ENCODE data around the gene PDE6B. TPM values are rescaled to one million over a fixed set of nuclear protein-coding genes. Genes with fewer than 3 reads are reported as not detected.
"Not testable (repeated sequence)": the region's sequence is repeated elsewhere in the genome, so short reads cannot be mapped to it uniquely, and the experiment has no call there.

PDE6B gene
- total and polyA plus RNA-seq, 2 donors = 7.7 to 22.5 TPM

DNA sequence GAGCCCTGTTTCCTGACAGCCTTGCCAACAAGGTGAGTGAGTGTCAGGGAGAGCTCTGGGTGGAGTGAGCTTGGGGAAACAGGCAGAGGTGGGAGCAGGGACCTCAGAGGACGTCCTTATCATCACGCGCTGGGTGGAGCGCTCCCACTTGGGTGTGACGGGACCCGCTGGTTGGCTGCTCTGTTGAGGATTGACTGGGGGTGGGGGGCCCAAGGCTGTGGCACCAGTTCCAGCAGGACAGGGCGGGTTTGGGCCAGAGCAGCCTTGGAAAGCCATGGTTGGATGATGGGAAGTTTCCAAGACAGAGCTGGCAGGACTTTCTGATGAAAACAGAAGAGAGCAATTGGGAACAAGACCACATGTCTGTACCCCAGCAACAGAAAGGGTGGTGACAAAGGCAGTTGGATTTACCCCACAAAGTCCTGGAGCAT is 77.3 kb downstream of the PDE6B start:
- no peaks in the 10 kb centered on the region for H3K36me3 ChIP-seq (ENCODE audit: control insufficient read depth in 2 of 2, insufficient read depth in 2 of 2, low read length in 1 of 2)
- DNase-seq (ENCODE audit: low read depth in 6 of 9, low spot score in 9 of 9) = no peak
- H3K4me1 ChIP-seq (ENCODE audit: control insufficient read depth in 2 of 2, insufficient read depth in 2 of 2, low read length in 2 of 2) = peaks cover 7 to 12% of the 10 kb centered on the region in 2 donors
- WGBS = 95% methylated on average over 7 of the region's 7 CpGs
- no peaks in the 10 kb centered on the region for H3K9me3 ChIP-seq (ENCODE audit: control insufficient read depth in 2 of 2, insufficient read depth in 1 of 2, low read length in 1 of 2)
- peaks cover 0 to 5% of the 10 kb centered on the region in 2 donors for H3K27me3 ChIP-seq (ENCODE audit: control insufficient read depth in 2 of 2, insufficient read depth in 1 of 2, low read length in 1 of 2)
- H3K27ac ChIP-seq (ENCODE audit: low read depth in 1 of 2, low read length in 1 of 2) = no peak overlapping the region
- no peak overlapping the region for H3K4me3 ChIP-seq (ENCODE audit: low read length in 2 of 2)

DNA sequence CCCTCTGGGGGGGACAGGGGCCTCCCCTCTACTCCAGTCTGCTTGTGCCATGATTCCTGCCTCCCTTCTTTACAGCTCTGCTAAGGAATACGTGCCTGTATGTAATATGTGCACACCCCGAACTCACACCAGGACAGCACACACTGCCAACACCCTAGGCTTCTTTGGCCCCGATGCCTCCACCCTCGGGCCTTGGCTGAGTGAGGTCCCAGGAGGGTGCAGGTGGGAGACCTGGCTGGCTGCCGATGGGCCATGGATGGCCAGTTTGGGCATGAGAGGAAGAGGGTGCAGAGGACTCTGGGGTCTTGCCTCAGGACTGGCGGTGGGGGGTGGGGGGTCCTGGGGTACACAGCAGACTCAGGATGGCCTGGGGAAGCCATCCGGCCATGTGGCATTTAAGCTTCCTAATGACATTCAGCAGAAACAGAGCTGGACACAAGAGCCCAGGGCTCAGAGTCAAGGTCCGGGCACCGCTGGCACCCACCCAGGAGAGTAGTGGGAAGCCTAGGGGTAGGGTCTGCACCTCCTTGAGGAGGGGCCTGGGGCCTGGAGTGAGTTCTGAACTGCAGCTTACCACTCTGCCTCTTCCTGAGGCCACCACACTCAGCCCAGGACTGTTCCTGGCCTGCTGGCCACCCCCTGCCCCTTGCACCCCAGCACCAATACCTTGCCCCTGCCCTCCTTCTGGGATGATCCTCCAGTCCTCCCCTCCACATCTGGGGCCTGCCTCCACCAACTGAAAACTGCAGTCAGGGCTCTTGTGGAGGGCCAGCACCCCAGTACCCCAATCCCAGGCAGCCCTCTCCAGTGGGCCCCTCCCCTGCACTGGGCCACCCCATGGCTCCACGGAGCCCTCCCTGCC is 78.2 kb downstream of the PDE6B start:
- H3K27me3 ChIP-seq (ENCODE audit: control insufficient read depth in 2 of 2, insufficient read depth in 1 of 2, low read length in 1 of 2) = peaks cover 0 to 5% of the 10 kb centered on the region in 2 donors
- 95% methylated on average over 10 of the region's 10 CpGs for WGBS
- DNase-seq (ENCODE audit: low read depth in 6 of 9, low spot score in 9 of 9) = no peak
- no peak overlapping the region for H3K4me3 ChIP-seq (ENCODE audit: low read length in 2 of 2)
- H3K36me3 ChIP-seq (ENCODE audit: control insufficient read depth in 2 of 2, insufficient read depth in 2 of 2, low read length in 1 of 2) = no peaks in the 10 kb centered on the region
- H3K27ac ChIP-seq (ENCODE audit: low read depth in 1 of 2, low read length in 1 of 2) = no peak overlapping the region
- H3K9me3 ChIP-seq (ENCODE audit: control insufficient read depth in 2 of 2, insufficient read depth in 1 of 2, low read length in 1 of 2) = peaks cover 0 to 3% of the 10 kb centered on the region in 2 donors
- peaks cover 10 to 12% of the 10 kb centered on the region in 2 donors for H3K4me1 ChIP-seq (ENCODE audit: control insufficient read depth in 2 of 2, insufficient read depth in 2 of 2, low read length in 2 of 2)

DNA sequence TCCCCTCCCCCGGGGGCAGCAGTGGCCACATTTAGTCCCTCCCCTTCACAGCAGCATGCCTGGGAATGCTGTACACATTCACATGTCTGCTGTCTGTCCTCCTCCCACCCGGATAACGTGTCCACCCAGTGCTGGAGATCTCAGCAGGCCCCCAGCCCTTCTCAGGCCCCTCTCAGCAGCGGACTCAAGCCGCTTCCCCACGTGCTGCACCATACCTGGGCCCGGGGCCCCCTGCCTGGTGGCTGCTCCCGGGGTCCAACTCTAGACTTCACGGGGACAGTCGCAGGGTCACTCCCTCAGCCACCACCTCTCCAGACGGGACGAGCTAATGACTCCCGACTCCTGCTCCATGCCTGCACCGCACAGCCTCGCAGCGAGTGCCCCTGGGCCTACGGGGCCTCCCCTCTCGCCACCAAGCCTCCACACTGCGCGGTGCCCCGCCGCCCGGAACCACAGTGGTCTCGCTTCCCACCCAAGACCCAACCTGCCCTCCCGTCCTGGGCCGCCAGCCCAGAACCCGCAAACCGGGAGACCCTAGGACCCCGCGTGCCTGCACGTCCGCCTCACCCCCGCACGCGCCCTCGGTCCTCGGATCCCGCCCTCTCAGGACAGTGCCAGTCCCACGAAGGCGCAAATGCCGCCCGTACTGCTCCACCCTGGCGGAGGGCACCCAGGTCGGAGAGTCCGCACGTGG is 79.0 kb downstream of the PDE6B start:
- H3K27ac ChIP-seq (ENCODE audit: low read depth in 1 of 2, low read length in 1 of 2) = no peak overlapping the region
- WGBS = 96% methylated on average over 46 of the region's 46 CpGs
- peaks cover 0 to 2% of the 10 kb centered on the region in 2 donors for H3K36me3 ChIP-seq (ENCODE audit: control insufficient read depth in 2 of 2, insufficient read depth in 2 of 2, low read length in 1 of 2)
- peaks cover 10 to 12% of the 10 kb centered on the region in 2 donors for H3K4me1 ChIP-seq (ENCODE audit: control insufficient read depth in 2 of 2, insufficient read depth in 2 of 2, low read length in 2 of 2)
- H3K4me3 ChIP-seq (ENCODE audit: low read length in 2 of 2) = no peak overlapping the region
- peaks cover 0 to 4% of the 10 kb centered on the region in 2 donors for H3K9me3 ChIP-seq (ENCODE audit: control insufficient read depth in 2 of 2, insufficient read depth in 1 of 2, low read length in 1 of 2)
- no peak for DNase-seq (ENCODE audit: low read depth in 6 of 9, low spot score in 9 of 9)
- peaks cover 0 to 5% of the 10 kb centered on the region in 2 donors for H3K27me3 ChIP-seq (ENCODE audit: control insufficient read depth in 2 of 2, insufficient read depth in 1 of 2, low read length in 1 of 2)

DNA sequence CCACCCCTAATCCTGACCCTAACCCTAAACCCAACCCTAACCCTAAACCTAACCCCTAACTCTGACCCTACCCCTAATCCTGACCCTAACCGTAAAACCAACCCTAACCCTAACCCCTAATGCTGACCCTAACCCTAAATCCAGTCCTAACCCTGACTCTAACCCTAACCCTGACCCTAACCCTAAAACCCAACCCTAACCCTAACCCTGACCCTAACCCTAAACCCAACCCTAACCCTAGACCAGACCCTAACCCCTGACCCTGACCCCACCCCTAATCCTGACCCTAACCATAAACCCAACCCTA is 79.6 kb downstream of the PDE6B start:
- WGBS = 98% methylated on average over 1 of the region's 1 CpG
- Histone ChIP-seq H3K4me1 (ENCODE audit: control insufficient read depth in 2 of 2, insufficient read depth in 2 of 2, low read length in 2 of 2) (peaks cover 10 to 12% of the 10 kb centered on the region in 2 donors), H3K36me3 (ENCODE audit: control insufficient read depth in 2 of 2, insufficient read depth in 2 of 2, low read length in 1 of 2) (peaks cover 0 to 5% of the 10 kb centered on the region in 2 donors), H3K27ac (ENCODE audit: low read depth in 1 of 2, low read length in 1 of 2) (no peak overlapping the region), H3K4me3 (ENCODE audit: low read length in 2 of 2) (peak overlapping the region in 1 of 2 donors; percentile 99), H3K27me3 (ENCODE audit: control insufficient read depth in 2 of 2, insufficient read depth in 1 of 2, low read length in 1 of 2) (peaks cover 0 to 5% of the 10 kb centered on the region in 2 donors), H3K9me3 (ENCODE audit: control insufficient read depth in 2 of 2, insufficient read depth in 1 of 2, low read length in 1 of 2) (peaks cover 0 to 4% of the 10 kb centered on the region in 2 donors)
- DNase-seq (ENCODE audit: low read depth in 6 of 9, low spot score in 9 of 9) = no peak

DNA sequence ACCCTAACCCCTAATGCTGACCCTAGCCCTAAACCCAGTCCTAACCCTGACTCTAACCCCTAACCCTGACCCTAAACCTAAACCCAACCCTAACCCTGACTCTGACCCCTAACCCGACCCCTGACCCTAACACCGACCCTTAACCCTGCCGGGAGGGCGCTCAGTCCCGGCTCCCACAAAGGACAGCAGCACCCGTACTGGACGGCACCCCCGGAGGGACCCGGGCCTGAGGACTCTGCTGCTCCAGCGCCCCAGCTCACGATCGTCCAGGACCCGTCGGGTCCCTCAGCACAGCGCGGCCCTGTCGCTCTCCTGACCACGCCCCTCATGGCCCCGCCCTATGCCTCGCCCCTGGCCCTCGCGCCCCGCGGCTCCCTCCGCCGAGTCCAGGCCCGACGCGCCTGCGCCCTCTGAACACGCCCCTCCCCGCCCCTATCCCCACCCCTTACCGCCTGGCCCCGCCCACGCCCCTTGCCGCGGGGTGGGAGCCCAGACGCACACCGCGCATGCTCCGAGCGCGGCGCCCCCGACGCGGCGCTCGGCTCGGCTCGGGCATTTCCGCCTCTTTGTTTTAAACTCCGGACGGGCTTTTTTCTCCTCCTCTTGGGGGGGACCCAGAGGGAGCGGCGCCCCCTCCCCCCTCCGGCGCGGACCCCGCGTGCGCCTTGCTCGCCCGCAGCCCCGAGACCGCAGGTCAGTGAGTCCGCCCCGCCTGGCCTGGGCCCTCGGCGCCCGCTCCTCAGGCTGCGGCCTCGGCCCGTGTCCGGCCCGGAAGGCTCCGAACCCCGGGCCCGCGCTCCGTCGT is 80.1 kb downstream of the PDE6B start, which contains the start of gene PCGF3:
Gene PCGF3 (plus strand): TSS at position 555 of the 805 bp plus-strand sequence. CDS start 27,849 bp downstream, outside the sequence.
- peak within 1 kb of the TSS; percentile 92 to 99 for H3K4me3 ChIP-seq (ENCODE audit: low read length in 2 of 2)
- peaks cover 3 to 9% of the 10 kb centered on the region in 2 donors for H3K36me3 ChIP-seq (ENCODE audit: control insufficient read depth in 2 of 2, insufficient read depth in 2 of 2, low read length in 1 of 2)
- H3K27ac ChIP-seq (ENCODE audit: low read depth in 1 of 2, low read length in 1 of 2) = peak within 1 kb of the TSS; percentile 32 to 83
- DNase-seq (ENCODE audit: low read depth in 6 of 9, low spot score in 9 of 9) = peak; percentile 46 to 95 (median 87)
- WGBS = 2% methylated on average over 82 of the region's 82 CpGs
- peaks cover 0 to 4% of the 10 kb centered on the region in 2 donors for H3K9me3 ChIP-seq (ENCODE audit: control insufficient read depth in 2 of 2, insufficient read depth in 1 of 2, low read length in 1 of 2)
- peaks cover 0 to 5% of the 10 kb centered on the region in 2 donors for H3K27me3 ChIP-seq (ENCODE audit: control insufficient read depth in 2 of 2, insufficient read depth in 1 of 2, low read length in 1 of 2)
- H3K4me1 ChIP-seq (ENCODE audit: control insufficient read depth in 2 of 2, insufficient read depth in 2 of 2, low read length in 2 of 2) = peaks cover 10 to 12% of the 10 kb centered on the region in 2 donors

DNA sequence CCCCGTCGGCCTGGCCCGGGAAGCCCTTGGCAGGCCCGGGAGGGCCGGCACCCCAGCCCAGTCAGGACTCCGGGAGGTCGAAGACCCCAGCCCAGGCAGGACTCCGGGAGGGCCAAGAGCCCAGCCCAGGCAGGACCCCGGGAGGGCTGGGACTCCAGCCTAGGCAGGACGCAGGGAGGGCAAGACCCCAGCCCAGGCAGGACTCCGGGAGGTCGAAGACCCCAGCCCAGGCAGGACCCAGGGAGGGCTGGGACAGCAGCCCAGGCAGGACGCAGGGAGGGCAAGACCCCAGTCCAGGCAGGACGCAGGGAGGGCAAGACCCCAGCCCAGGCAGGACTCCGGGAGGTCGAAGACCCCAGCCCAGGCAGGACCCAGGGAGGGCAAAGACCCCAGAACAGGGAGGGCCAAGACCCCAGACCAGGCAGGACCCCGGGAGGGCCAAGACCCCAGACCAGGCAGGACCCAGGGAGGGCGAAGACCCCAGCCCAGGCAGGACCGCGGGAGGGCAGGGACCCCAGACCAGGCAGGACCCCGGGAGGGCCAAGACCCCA is 80.8 kb downstream of the PDE6B start:
- peak overlapping the region; percentile 92 to 99 for H3K4me3 ChIP-seq (ENCODE audit: low read length in 2 of 2)
- DNase-seq (ENCODE audit: low read depth in 6 of 9, low spot score in 9 of 9); H3K27me3 ChIP-seq (ENCODE audit: control insufficient read depth in 2 of 2, insufficient read depth in 1 of 2, low read length in 1 of 2); H3K9me3 ChIP-seq (ENCODE audit: control insufficient read depth in 2 of 2, insufficient read depth in 1 of 2, low read length in 1 of 2); H3K36me3 ChIP-seq (ENCODE audit: control insufficient read depth in 2 of 2, insufficient read depth in 2 of 2, low read length in 1 of 2): not testable (repeated sequence)
- 5% methylated on average over 21 of the region's 21 CpGs for WGBS
- H3K4me1 ChIP-seq (ENCODE audit: control insufficient read depth in 2 of 2, insufficient read depth in 2 of 2, low read length in 2 of 2) = peaks cover 10 to 12% of the 10 kb centered on the region in 2 donors
- H3K27ac ChIP-seq (ENCODE audit: low read depth in 1 of 2, low read length in 1 of 2) = peak overlapping the region; percentile 32 to 83

DNA sequence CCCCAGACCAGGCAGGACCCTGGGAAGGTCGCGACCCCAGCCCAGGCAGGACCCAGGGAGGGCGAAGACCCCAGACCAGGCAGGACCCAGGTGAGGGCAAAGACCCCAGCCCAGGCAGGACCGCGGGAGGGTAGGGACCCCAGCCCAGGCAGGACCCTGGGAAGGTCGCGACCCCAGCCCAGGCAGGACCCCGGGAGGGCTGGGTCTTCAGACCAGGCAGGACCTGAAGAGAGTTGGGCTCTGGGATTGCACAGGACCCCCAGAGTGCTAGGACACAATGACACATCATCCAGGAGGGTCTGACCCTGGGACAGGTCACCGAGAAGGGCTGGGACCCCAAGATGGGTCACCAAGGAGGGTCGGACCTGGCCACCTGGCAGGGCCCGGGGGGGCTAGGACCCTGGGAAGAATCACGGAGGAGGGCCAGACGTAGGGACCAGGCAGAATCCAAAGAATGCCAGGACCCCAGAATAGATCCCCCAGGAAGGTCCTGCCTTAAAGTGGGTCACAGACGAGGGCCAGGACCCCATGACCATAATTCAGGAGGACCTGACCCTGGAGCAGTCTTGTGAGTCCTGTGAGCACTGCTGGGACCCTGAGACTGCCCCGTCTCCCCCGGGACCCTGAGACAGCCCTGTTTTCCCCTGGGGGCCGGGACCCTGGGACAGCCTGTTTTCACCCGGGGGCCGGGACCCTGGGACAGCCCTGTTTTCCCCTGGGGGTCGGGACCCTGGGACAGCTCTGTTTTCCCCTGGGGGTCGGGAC is 81.6 kb downstream of the PDE6B start:
- WGBS = 76% methylated on average over 19 of the region's 21 CpGs
- peaks cover 0 to 5% of the 10 kb centered on the region in 2 donors for H3K27me3 ChIP-seq (ENCODE audit: control insufficient read depth in 2 of 2, insufficient read depth in 1 of 2, low read length in 1 of 2)
- DNase-seq (ENCODE audit: low read depth in 6 of 9, low spot score in 9 of 9) = no peak
- no peak overlapping the region for H3K27ac ChIP-seq (ENCODE audit: low read depth in 1 of 2, low read length in 1 of 2)
- H3K4me3 ChIP-seq (ENCODE audit: low read length in 2 of 2) = peak overlapping the region; percentile 38 to 92
- peaks cover 0 to 4% of the 10 kb centered on the region in 2 donors for H3K9me3 ChIP-seq (ENCODE audit: control insufficient read depth in 2 of 2, insufficient read depth in 1 of 2, low read length in 1 of 2)
- peaks cover 10 to 12% of the 10 kb centered on the region in 2 donors for H3K4me1 ChIP-seq (ENCODE audit: control insufficient read depth in 2 of 2, insufficient read depth in 2 of 2, low read length in 2 of 2)
- H3K36me3 ChIP-seq (ENCODE audit: control insufficient read depth in 2 of 2, insufficient read depth in 2 of 2, low read length in 1 of 2) = peaks cover 7 to 9% of the 10 kb centered on the region in 2 donors

Data from thymus (tissue), 11 donors.